ENCODE data around the gene COG5. TPM values are rescaled to one million over a fixed set of nuclear protein-coding genes. Genes with fewer than 3 reads are reported as not detected.

Gene COG5
- total RNA-seq, 1 experiment from 2014 or later = 43.9 TPM

GRCh38 chr7:107588529-107589130 lies 24.9 kb upstream of the COG5 start:
- no peaks in the 10 kb centered on the region for H3K4me1 Mint-ChIP-seq (ENCODE audit: low read depth, unreplicated experiment)
- no TSS peak for BruUV-seq (replicated peaks)

GRCh38 chr7:107584716-107585115 lies 21.0 kb upstream of the COG5 start:
- no TSS peak for BruUV-seq (replicated peaks)
- POLR2A ChIA-PET = interaction anchor here (1.0 kb wide), 1 partner anchor 21 kb away, joined by 5 read pairs; the partner anchor contains the start of genes COG5 and DUS4L
- no peaks in the 10 kb centered on the region for H3K36me3 ChIP-seq (ENCODE audit: control insufficient read depth, insufficient read depth, low read length)

More at GRCh38 chr7:107588529-107589130, 24.9 kb upstream of the COG5 start:
- Histone ChIP-seq H3K27me3 (replicated peaks; ENCODE audit: control insufficient read depth, insufficient read depth, low read length) (no peaks in the 10 kb centered on the region), H3K9me3 (no peaks in the 10 kb centered on the region), H3K4me3 (ENCODE audit: low read depth, low read length) (no peak overlapping the region), H3K36me3 (ENCODE audit: control insufficient read depth, insufficient read depth, low read length) (no peaks in the 10 kb centered on the region), H3K4me1 (no peaks in the 10 kb centered on the region)
- Mint-ChIP-seq H3K9me3 (ENCODE audit: unreplicated experiment) (no peaks in the 10 kb centered on the region), H3K27me3 (ENCODE audit: insufficient read depth, unreplicated experiment) (no peaks in the 10 kb centered on the region), H3K4me3 (ENCODE audit: unreplicated experiment) (no peak overlapping the region), H3K27ac (ENCODE audit: unreplicated experiment) (no peak overlapping the region), H3K36me3 (ENCODE audit: insufficient read depth, unreplicated experiment) (peaks cover 14% of the 10 kb centered on the region)
- no peak for TF ChIP-seq CTCF (IDR thresholded peaks at IDR 0.05; ENCODE audit: insufficient read depth in 1 of 2, low read depth in 1 of 2, low read length in 1 of 2, severe bottlenecking in 1 of 2, unreplicated experiment in 1 of 2)
- intact Hi-C loops (cut with micrococcal nuclease; ENCODE audit: unreplicated experiment) = no loop called here
- CTCF ChIA-PET = no interaction called here
- POLR2A ChIA-PET = no interaction called here
- DNase-seq = no peak

GRCh38 chr7:107582875-107583274 lies 19.2 kb upstream of the COG5 start:
- no TSS peak for BruUV-seq (replicated peaks)

More at GRCh38 chr7:107584716-107585115, 21.0 kb upstream of the COG5 start:
- no peaks in the 10 kb centered on the region for H3K9me3 Mint-ChIP-seq (ENCODE audit: unreplicated experiment)
- intact Hi-C loops (cut with micrococcal nuclease; ENCODE audit: unreplicated experiment) = no loop called here
- no peak for DNase-seq
- H3K9me3 ChIP-seq = no peaks in the 10 kb centered on the region
- H3K4me3 Mint-ChIP-seq (ENCODE audit: unreplicated experiment) = no peak overlapping the region
- peaks cover 9% of the 10 kb centered on the region for H3K4me1 ChIP-seq
- no peaks in the 10 kb centered on the region for H3K27me3 ChIP-seq (replicated peaks; ENCODE audit: control insufficient read depth, insufficient read depth, low read length)
- no peak overlapping the region for H3K27ac Mint-ChIP-seq (ENCODE audit: unreplicated experiment)
- H3K27me3 Mint-ChIP-seq (ENCODE audit: insufficient read depth, unreplicated experiment) = no peaks in the 10 kb centered on the region
- peaks cover 7% of the 10 kb centered on the region for H3K4me1 Mint-ChIP-seq (ENCODE audit: low read depth, unreplicated experiment)
- TF ChIP-seq CTCF (IDR thresholded peaks at IDR 0.05; ENCODE audit: insufficient read depth in 1 of 2, low read depth in 1 of 2, low read length in 1 of 2, severe bottlenecking in 1 of 2, unreplicated experiment in 1 of 2) = no peak
- no peak overlapping the region for H3K4me3 ChIP-seq (ENCODE audit: low read depth, low read length)
- peaks cover 13% of the 10 kb centered on the region for H3K36me3 Mint-ChIP-seq (ENCODE audit: insufficient read depth, unreplicated experiment)
- CTCF ChIA-PET = no interaction called here

More at GRCh38 chr7:107582875-107583274, 19.2 kb upstream of the COG5 start:
- peaks cover 7% of the 10 kb centered on the region for H3K4me1 Mint-ChIP-seq (ENCODE audit: low read depth, unreplicated experiment)
- intact Hi-C loops (cut with micrococcal nuclease; ENCODE audit: unreplicated experiment) = no loop called here
- H3K4me3 Mint-ChIP-seq (ENCODE audit: unreplicated experiment) = no peak overlapping the region
- no peak overlapping the region for H3K27ac Mint-ChIP-seq (ENCODE audit: unreplicated experiment)
- Histone ChIP-seq H3K4me1 (peaks cover 9% of the 10 kb centered on the region), H3K27me3 (replicated peaks; ENCODE audit: control insufficient read depth, insufficient read depth, low read length) (no peaks in the 10 kb centered on the region), H3K36me3 (ENCODE audit: control insufficient read depth, insufficient read depth, low read length) (no peaks in the 10 kb centered on the region), H3K9me3 (no peaks in the 10 kb centered on the region), H3K4me3 (ENCODE audit: low read depth, low read length) (no peak overlapping the region)
- H3K9me3 Mint-ChIP-seq (ENCODE audit: unreplicated experiment) = no peaks in the 10 kb centered on the region
- POLR2A ChIA-PET = no interaction called here
- no peak for DNase-seq
- TF ChIP-seq CTCF (IDR thresholded peaks at IDR 0.05; ENCODE audit: insufficient read depth in 1 of 2, low read depth in 1 of 2, low read length in 1 of 2, severe bottlenecking in 1 of 2, unreplicated experiment in 1 of 2) = no peak
- peaks cover 17% of the 10 kb centered on the region for H3K36me3 Mint-ChIP-seq (ENCODE audit: insufficient read depth, unreplicated experiment)
- CTCF ChIA-PET = no interaction called here
- H3K27me3 Mint-ChIP-seq (ENCODE audit: insufficient read depth, unreplicated experiment) = no peaks in the 10 kb centered on the region

All from Caco-2 (cell line).